Mammary epithelial cell (primary cell): ENCODE data around the gene AIG1.

Experiments used
- EZH2 ChIP-seq: IDR thresholded peaks from 2 replicates; pipeline ENCODE4 v1.6.1; 2012; ENCODE audit warnings: low read length, inconsistent platforms, borderline replicate concordance
- TF ChIP-seq, protein P1 (sequence below), 2 donors: IDR thresholded peaks in 1 of 2; conservative IDR thresholded peaks in 1 of 2; 2 replicates each; pipeline ENCODE4 v1.5.1; 2011 to 2012; ENCODE audit warnings: inconsistent platforms in 2 of 2, low read length in 2 of 2, mild to moderate bottlenecking in 2 of 2, control low read depth in 1 of 2, low read depth in 1 of 2; ENCODE audit not compliant: insufficient read depth in 1 of 2; ENCODE audit errors: extremely low read depth in 1 of 2

DNA sequence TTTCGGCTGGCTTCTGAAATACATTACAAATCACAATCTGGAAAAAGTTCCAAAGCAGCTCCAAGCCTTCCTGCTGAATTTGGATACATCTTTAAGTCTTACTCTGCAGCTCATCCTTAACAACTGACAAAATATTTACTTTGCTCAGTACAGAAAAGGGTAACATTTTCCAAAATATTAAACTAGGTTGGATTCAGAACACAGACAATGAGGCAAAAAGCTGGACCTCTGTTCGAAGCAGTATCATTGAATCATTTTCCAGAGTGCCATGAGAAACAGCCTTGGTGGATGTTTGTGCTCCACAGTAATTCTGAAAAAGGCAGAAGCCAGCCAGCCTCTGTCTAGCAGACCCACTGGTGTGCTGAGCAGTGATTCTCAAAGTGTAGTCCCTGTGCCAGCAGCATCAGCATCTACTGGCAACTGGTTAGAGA is 162.1 kb downstream of the AIG1 start:
- TF ChIP-seq EZH2, result no peak
- TF ChIP-seq, protein P1, sequence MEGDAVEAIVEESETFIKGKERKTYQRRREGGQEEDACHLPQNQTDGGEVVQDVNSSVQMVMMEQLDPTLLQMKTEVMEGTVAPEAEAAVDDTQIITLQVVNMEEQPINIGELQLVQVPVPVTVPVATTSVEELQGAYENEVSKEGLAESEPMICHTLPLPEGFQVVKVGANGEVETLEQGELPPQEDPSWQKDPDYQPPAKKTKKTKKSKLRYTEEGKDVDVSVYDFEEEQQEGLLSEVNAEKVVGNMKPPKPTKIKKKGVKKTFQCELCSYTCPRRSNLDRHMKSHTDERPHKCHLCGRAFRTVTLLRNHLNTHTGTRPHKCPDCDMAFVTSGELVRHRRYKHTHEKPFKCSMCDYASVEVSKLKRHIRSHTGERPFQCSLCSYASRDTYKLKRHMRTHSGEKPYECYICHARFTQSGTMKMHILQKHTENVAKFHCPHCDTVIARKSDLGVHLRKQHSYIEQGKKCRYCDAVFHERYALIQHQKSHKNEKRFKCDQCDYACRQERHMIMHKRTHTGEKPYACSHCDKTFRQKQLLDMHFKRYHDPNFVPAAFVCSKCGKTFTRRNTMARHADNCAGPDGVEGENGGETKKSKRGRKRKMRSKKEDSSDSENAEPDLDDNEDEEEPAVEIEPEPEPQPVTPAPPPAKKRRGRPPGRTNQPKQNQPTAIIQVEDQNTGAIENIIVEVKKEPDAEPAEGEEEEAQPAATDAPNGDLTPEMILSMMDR (conservative IDR thresholded peaks at IDR 0.05 in 1 of 2, IDR thresholded peaks at IDR 0.05 in 1 of 2; ENCODE audit: extremely low read depth in 1 of 2, insufficient read depth in 1 of 2, low read depth in 1 of 2, low read length in 2 of 2), result no peak
